Lung (tissue), 12 donors: Measurements from ENCODE around the gene PLLP. TPM values are rescaled to one million over a fixed set of nuclear protein-coding genes. Genes with fewer than 3 reads are reported as not detected.

Source experiments
- ATAC-seq: fragments of 200-7000 bp; cut with Tn5 transposase; one replicate; pipeline ENCODE4 v1.9.1; 2020; ENCODE audit warnings: moderate number of reproducible peaks; ENCODE audit not compliant: insufficient read depth, low FRiP score
- DNase-seq, 3 donors: peaks; one replicate each; pipeline ENCODE4 v3.0.0-alpha.2; 2013 to 2017
- H3K27ac ChIP-seq, 2 donors: one replicate each; pipeline ENCODE4 v1.5.1; 2013; ENCODE audit warnings: mild to moderate bottlenecking in 2 of 2, moderate library complexity in 2 of 2, control low read depth in 1 of 2, inconsistent platforms in 1 of 2, low read depth in 1 of 2, low read length in 1 of 2
- H3K27me3 ChIP-seq, 3 donors: one replicate each; pipeline ENCODE4 v1.5.1; 2013; ENCODE audit warnings: low read length in 2 of 3; ENCODE audit not compliant: control insufficient read depth in 3 of 3, insufficient read depth in 3 of 3
- H3K36me3 ChIP-seq, 4 donors: one replicate each; pipeline ENCODE4 v1.5.1; 2013; ENCODE audit warnings: low read length in 4 of 4, mild to moderate bottlenecking in 1 of 4, moderate library complexity in 1 of 4; ENCODE audit not compliant: control insufficient read depth in 4 of 4, insufficient read depth in 4 of 4
- H3K4me1 ChIP-seq, 5 donors: one replicate each; pipeline ENCODE4 v1.5.1; 2013; ENCODE audit warnings: low read length in 5 of 5, mild to moderate bottlenecking in 2 of 5, moderate library complexity in 1 of 5; ENCODE audit not compliant: control insufficient read depth in 5 of 5, insufficient read depth in 5 of 5
- H3K4me3 ChIP-seq: one replicate; pipeline ENCODE4 v1.5.1; 2013; ENCODE audit warnings: mild to moderate bottlenecking, control low read depth, moderate library complexity
- H3K9ac ChIP-seq, 2 donors: one replicate each; pipeline ENCODE4 v1.5.1; 2013; ENCODE audit warnings: low read length in 2 of 2, control low read depth in 1 of 2; ENCODE audit not compliant: insufficient read depth in 1 of 2
- H3K9me3 ChIP-seq, 4 donors: one replicate each; pipeline ENCODE4 v1.5.1; 2013; ENCODE audit warnings: low read length in 3 of 4, mild to moderate bottlenecking in 1 of 4, moderate library complexity in 1 of 4; ENCODE audit not compliant: control insufficient read depth in 4 of 4, insufficient read depth in 3 of 4
- CTCF ChIP-seq: IDR thresholded peaks from 2 replicates; pipeline ENCODE4 v1.5.1; 2012; ENCODE audit warnings: mild to moderate bottlenecking; ENCODE audit errors: control extremely low read depth, extremely low read depth
- WGBS, 2 donors: extraction: QIAGEN DNeasy Blood & Tissue Kit; methylation state at CpG; one replicate each; pipeline ENCODE4 v1.1.7; 2013; 5-methylcytosine and 5-hydroxymethylcytosine counted together
- polyA plus RNA-seq, 2 donors: library from polyadenylated mRNA; stranded (reverse); fragments of 200-250 nt; gene quantifications; one replicate each; pipeline ENCODE4 v1.2.1, GENCODE V29; 2013
- total RNA-seq, 2 donors: library from RNA; depleted of rRNA in 1 of 2; stranded (reverse); fragments of >200 nt in 1 of 2; gene quantifications; one replicate each; pipeline ENCODE4 v1.2.1, GENCODE V29; 2014 to 2021
- donor health status: control.
- donor health status: control.
- donor health status: Bipolar disorder and iron deficiency.
- donor health status: healthy.
- donor health status: DM: yes; HTN: yes; CAD: no.

Gene PLLP
- total and polyA plus RNA-seq, 4 donors: 23.8 to 98.7 (median 61.6) TPM

- DNase-seq: no peak
- Histone ChIP-seq H3K4me1 (peaks cover 0 to 9% (median 2%) of the 10 kb centered on the region in 5 donors), H3K9ac (peak overlapping the region in 1 of 2 donors; percentile 89), H3K4me3 (peak overlapping the region; percentile 89), H3K27me3 (no peaks in the 10 kb centered on the region), H3K27ac (peak overlapping the region; percentile 87 to 95), H3K36me3 (peaks cover 3 to 19% (median 7%) of the 10 kb centered on the region in 4 donors), H3K9me3 (no peaks in the 10 kb centered on the region)
- no peak for ATAC-seq
- WGBS, 2 donors: 7 to 8% methylated on average over 9 of the region's 9 CpGs
- no peak for TF ChIP-seq CTCF
Measured at GRCh38 chr16:57244463-57244766, 40.1 kb downstream of the PLLP start.

- no peak overlapping the region for H3K9ac ChIP-seq
- WGBS, 2 donors: 88 to 96% methylated on average over 2 of the region's 2 CpGs
- no peak overlapping the region for H3K4me3 ChIP-seq
- H3K4me1 ChIP-seq: peaks cover 0 to 9% (median 2%) of the 10 kb centered on the region in 5 donors
- H3K36me3 ChIP-seq: peaks cover 4 to 30% (median 9%) of the 10 kb centered on the region in 4 donors
- no peak for ATAC-seq
- TF ChIP-seq CTCF: no peak
- H3K9me3 ChIP-seq: no peaks in the 10 kb centered on the region
- no peak for DNase-seq
- no peaks in the 10 kb centered on the region for H3K27me3 ChIP-seq
- no peak overlapping the region for H3K27ac ChIP-seq
Measured at GRCh38 chr16:57242650-57243049, 41.8 kb downstream of the PLLP start.

- no peaks in the 10 kb centered on the region for H3K9me3 ChIP-seq
- no peak for TF ChIP-seq CTCF
Measured at GRCh38 chr16:57240851-57241250, 43.6 kb downstream of the PLLP start.

GRCh38 chr16:57239107-57239506, 45.4 kb downstream of the PLLP start:
- H3K27ac ChIP-seq: no peak overlapping the region
- TF ChIP-seq CTCF: no peak
- H3K9ac ChIP-seq: no peak overlapping the region
- DNase-seq (no peak), ATAC-seq (no peak)
- peaks cover 11 to 45% (median 20%) of the 10 kb centered on the region in 4 donors for H3K36me3 ChIP-seq
- WGBS, 2 donors: 68 to 74% methylated on average over 2 of the region's 2 CpGs
- no peaks in the 10 kb centered on the region for H3K27me3 ChIP-seq
- H3K9me3 ChIP-seq: peaks cover 0 to 2% (median 0%) of the 10 kb centered on the region in 4 donors
- no peak overlapping the region for H3K4me3 ChIP-seq
- peaks cover 0 to 3% (median 0%) of the 10 kb centered on the region in 5 donors for H3K4me1 ChIP-seq

More at GRCh38 chr16:57240851-57241250, 43.6 kb downstream of the PLLP start:
- ATAC-seq: no peak
- H3K4me3 ChIP-seq: no peak overlapping the region
- H3K4me1 ChIP-seq: peaks cover 0 to 4% (median 0%) of the 10 kb centered on the region in 5 donors
- H3K9ac ChIP-seq: no peak overlapping the region
- H3K27ac ChIP-seq: no peak overlapping the region
- no peaks in the 10 kb centered on the region for H3K27me3 ChIP-seq
- H3K36me3 ChIP-seq: peaks cover 5 to 30% (median 10%) of the 10 kb centered on the region in 4 donors
- WGBS, 2 donors: 54 to 81% methylated on average over 2 of the region's 2 CpGs
- DNase-seq: no peak
